Activated naive CD8-positive, alpha-beta T cell treated with anti-CD3 and anti-CD28 coated beads, Interleukin-2, amount 10 ng/mL, durations not matched to agents 7 days and 5 days (primary cell): ENCODE data around the gene PRTN3. TPM values are rescaled to one million over a fixed set of nuclear protein-coding genes. Genes with fewer than 3 reads are reported as not detected.

ENCODE experiments used
- ATAC-seq: fragments of 150-1000 bp; cut with Tn5 transposase; one replicate; pipeline ENCODE4 v1.10.0; 2021; ENCODE audit warnings: low read depth, moderate library complexity
- POLR2A ChIA-PET: fragments of 350-600 bp; sonication (Branson Sonifier 250); formaldehyde crosslinking; loops from one replicate; lab custom pipeline; 2021; ENCODE audit warnings: antibody characterized with exemption; lab: Charles Lee
- DNase-seq: peaks from one replicate; pipeline ENCODE4 v3.0.0; 2021
- H3K27ac Mint-ChIP-seq: one replicate; pipeline ENCODE4 v1.8.0; 2022; ENCODE audit warnings: mild to moderate bottlenecking, mixed read lengths
- H3K27me3 Mint-ChIP-seq: one replicate; pipeline ENCODE4 v1.8.0; 2022; ENCODE audit warnings: mild to moderate bottlenecking, moderate library complexity, mixed read lengths
- H3K36me3 Mint-ChIP-seq: one replicate; pipeline ENCODE4 v1.8.0; 2021; ENCODE audit warnings: mild to moderate bottlenecking, mixed read lengths
- H3K4me1 Mint-ChIP-seq: one replicate; pipeline ENCODE4 v1.8.0; 2021; ENCODE audit warnings: mixed read lengths
- H3K4me3 Mint-ChIP-seq: one replicate; pipeline ENCODE4 v1.8.0; 2022; ENCODE audit warnings: mild to moderate bottlenecking, moderate library complexity, mixed read lengths
- H3K9me3 Mint-ChIP-seq: one replicate; pipeline ENCODE4 v1.8.0; 2021; ENCODE audit warnings: mixed read lengths
- total RNA-seq, 2 experiments: library from RNA; stranded (reverse); gene quantifications; one replicate each; pipeline ENCODE4 v1.2.3, GENCODE V29; 2021

The PRTN3 gene
- total RNA-seq, 2 experiments from 2014 or later: not detected

DNA sequence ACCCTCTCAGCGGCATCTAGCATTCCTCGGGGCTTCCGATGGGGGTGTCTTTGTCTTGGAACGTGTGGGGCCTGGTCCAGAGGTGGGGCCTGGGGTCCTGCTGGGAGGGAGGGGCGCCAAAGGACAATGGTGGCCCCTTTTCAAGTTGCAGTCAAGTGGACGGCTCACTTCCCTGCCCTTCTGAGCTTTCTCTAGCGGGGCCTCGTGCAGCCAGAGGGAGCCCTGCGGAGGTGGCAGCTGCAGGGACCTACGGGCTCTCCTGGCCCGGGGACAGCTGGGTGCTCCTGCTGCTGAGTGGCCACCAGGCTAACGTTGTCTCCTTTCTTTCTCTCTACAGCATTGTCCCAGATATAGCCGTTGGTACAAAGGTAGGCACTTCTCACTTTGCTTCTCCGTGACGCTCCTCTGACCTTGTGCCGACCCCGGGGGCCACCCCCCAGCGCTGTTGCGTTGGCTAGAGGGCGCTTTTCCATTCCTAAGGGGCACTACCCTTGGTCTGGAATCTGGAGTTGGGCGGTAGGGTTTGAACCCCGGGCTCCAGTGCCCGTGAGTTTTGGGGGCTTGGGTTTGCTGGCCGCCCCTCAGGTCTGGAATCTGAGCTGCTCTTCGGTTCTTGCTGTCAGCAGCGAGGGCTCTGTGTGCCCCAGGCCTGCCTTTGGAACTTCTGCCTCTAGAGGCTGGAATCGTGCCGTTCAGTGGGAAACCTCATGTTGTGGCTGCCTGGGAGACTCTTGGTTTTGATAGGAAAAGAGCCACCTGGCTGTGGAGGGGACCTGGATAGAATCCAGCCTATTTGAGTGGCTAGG lies 41.5 kb upstream of the PRTN3 start:
- POLR2A ChIA-PET: interaction anchor here (1.8 kb wide), 1 partner anchor 136 kb away, joined by 5 read pairs; the partner anchor contains the start of gene RNF126
- Mint-ChIP-seq H3K36me3 (peaks cover 24% of the 10 kb centered on the region), H3K9me3 (no peaks in the 10 kb centered on the region), H3K27me3 (no peaks in the 10 kb centered on the region), H3K4me3 (peak overlapping the region; percentile 92), H3K4me1 (peaks cover 27% of the 10 kb centered on the region), H3K27ac (peak overlapping the region; percentile 78)
- no peak for ATAC-seq
- peak; percentile 49 for DNase-seq

GRCh38 chr19:800360-801029 lies 40.3 kb upstream of the PRTN3 start:
- no peak for ATAC-seq
- peaks cover 26% of the 10 kb centered on the region for H3K36me3 Mint-ChIP-seq
- no peaks in the 10 kb centered on the region for H3K27me3 Mint-ChIP-seq
- H3K9me3 Mint-ChIP-seq: no peaks in the 10 kb centered on the region
- peaks cover 27% of the 10 kb centered on the region for H3K4me1 Mint-ChIP-seq
- peak overlapping the region; percentile 92 for H3K4me3 Mint-ChIP-seq
- POLR2A ChIA-PET: interaction anchor here (1.3 kb wide), 1 partner anchor 119 kb away, joined by 3 read pairs; no protein-coding TSS in a partner anchor
- DNase-seq: no peak
- peak overlapping the region; percentile 69 for H3K27ac Mint-ChIP-seq

- POLR2A ChIA-PET: interaction anchor here (1.0 to 1.3 kb wide), 3 partner anchors 12 to 200 kb away, joined by 3 read pairs; no protein-coding TSS in a partner anchor
- no peaks in the 10 kb centered on the region for H3K9me3 Mint-ChIP-seq
- peaks cover 27% of the 10 kb centered on the region for H3K4me1 Mint-ChIP-seq
- ATAC-seq (no peak), DNase-seq (peak; percentile 50)
- no peaks in the 10 kb centered on the region for H3K27me3 Mint-ChIP-seq
- H3K4me3 Mint-ChIP-seq: peak overlapping the region; percentile 71
- peak overlapping the region; percentile 69 for H3K27ac Mint-ChIP-seq
- H3K36me3 Mint-ChIP-seq: peaks cover 26% of the 10 kb centered on the region
Measured at GRCh38 chr19:801030-801860, 39.6 kb upstream of the PRTN3 start.

- Mint-ChIP-seq H3K27me3 (no peaks in the 10 kb centered on the region), H3K4me3 (peak overlapping the region; percentile 71), H3K36me3 (peaks cover 26% of the 10 kb centered on the region), H3K9me3 (no peaks in the 10 kb centered on the region), H3K4me1 (peaks cover 26% of the 10 kb centered on the region), H3K27ac (peak overlapping the region; percentile 45)
- no peak for ATAC-seq
- no peak for DNase-seq
- POLR2A ChIA-PET: interaction anchor here (1.0 to 1.1 kb wide), 2 partner anchors 12 to 199 kb away, joined by 3 read pairs; no protein-coding TSS in a partner anchor
Measured at GRCh38 chr19:801861-802497, 38.8 kb upstream of the PRTN3 start.

- ATAC-seq (no peak), DNase-seq (no peak)
- Mint-ChIP-seq H3K36me3 (peaks cover 33% of the 10 kb centered on the region), H3K27me3 (no peaks in the 10 kb centered on the region), H3K27ac (no peak overlapping the region), H3K4me3 (peak overlapping the region; percentile 22), H3K9me3 (no peaks in the 10 kb centered on the region), H3K4me1 (peaks cover 28% of the 10 kb centered on the region)
- POLR2A ChIA-PET: no interaction called here
Measured at GRCh38 chr19:802498-803098, 38.2 kb upstream of the PRTN3 start.

DNA sequence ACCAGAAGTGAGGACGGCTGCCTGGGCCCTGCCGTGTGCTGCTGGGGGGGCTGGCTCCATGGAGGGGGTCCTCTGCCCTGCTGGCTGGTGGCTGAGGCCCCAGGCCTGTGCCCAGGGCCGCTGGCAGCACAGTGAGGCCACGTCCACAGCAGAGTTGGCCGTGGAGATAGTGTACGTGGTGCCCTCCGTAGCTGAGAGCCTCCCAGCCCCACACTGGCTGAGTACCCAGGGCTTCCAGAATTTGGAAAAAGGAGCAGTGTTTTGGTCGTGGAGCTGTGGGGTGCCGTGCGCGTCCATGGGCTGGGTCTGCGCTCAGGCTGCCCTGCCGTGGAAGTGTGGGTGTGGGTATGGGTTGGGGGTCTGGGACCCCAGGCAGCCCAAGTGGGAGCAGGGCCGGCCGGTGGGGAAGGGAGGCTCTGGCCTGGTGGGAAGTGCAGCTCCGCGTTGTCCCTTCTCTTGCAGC lies 37.7 kb upstream of the PRTN3 start:
- POLR2A ChIA-PET: no interaction called here
- H3K9me3 Mint-ChIP-seq: no peaks in the 10 kb centered on the region
- H3K36me3 Mint-ChIP-seq: peaks cover 37% of the 10 kb centered on the region
- ATAC-seq: no peak
- DNase-seq: no peak
- H3K4me3 Mint-ChIP-seq: no peak overlapping the region
- H3K27me3 Mint-ChIP-seq: no peaks in the 10 kb centered on the region
- no peak overlapping the region for H3K27ac Mint-ChIP-seq
- H3K4me1 Mint-ChIP-seq: peaks cover 31% of the 10 kb centered on the region

- POLR2A ChIA-PET: no interaction called here
- Mint-ChIP-seq H3K9me3 (no peaks in the 10 kb centered on the region), H3K27me3 (no peaks in the 10 kb centered on the region), H3K36me3 (peaks cover 33% of the 10 kb centered on the region), H3K4me3 (no peak overlapping the region), H3K27ac (no peak overlapping the region), H3K4me1 (peaks cover 31% of the 10 kb centered on the region)
- DNase-seq: no peak
- ATAC-seq: no peak
Measured at GRCh38 chr19:803686-804418, 36.9 kb upstream of the PRTN3 start.

- Mint-ChIP-seq H3K4me3 (no peak overlapping the region), H3K27ac (no peak overlapping the region), H3K9me3 (no peaks in the 10 kb centered on the region), H3K4me1 (peaks cover 26% of the 10 kb centered on the region), H3K27me3 (no peaks in the 10 kb centered on the region), H3K36me3 (peaks cover 26% of the 10 kb centered on the region)
- ATAC-seq (no peak), DNase-seq (no peak)
- POLR2A ChIA-PET: interaction anchor here (0.6 kb wide), 1 partner anchor 34 kb away, joined by 3 read pairs; no protein-coding TSS in a partner anchor
Measured at GRCh38 chr19:804419-805165, 36.2 kb upstream of the PRTN3 start.

DNA sequence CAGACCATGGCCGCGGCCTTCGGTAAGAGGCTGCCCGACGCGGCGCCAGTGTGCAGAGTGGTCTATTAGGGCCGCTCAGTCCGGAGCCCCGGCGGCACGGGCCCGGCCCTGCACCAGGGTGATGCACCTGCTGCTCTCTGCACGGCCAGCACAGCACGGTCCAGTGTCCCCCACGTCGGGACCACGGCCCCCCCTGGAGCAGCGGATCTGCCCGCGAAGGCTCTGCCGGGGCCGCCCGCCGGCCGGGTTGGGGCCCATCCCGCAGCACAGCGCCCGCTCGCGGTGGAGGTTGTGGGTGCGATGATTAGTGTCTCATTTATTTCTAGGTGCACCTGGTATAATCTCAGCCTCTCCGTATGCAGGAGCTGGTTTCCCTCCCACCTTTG lies 35.6 kb upstream of the PRTN3 start:
- Mint-ChIP-seq H3K36me3 (peaks cover 24% of the 10 kb centered on the region), H3K27ac (no peak overlapping the region), H3K4me1 (peaks cover 21% of the 10 kb centered on the region), H3K4me3 (no peak overlapping the region), H3K27me3 (no peaks in the 10 kb centered on the region), H3K9me3 (no peaks in the 10 kb centered on the region)
- POLR2A ChIA-PET: interaction anchor here (0.6 kb wide), 1 partner anchor 34 kb away, joined by 3 read pairs; no protein-coding TSS in a partner anchor
- peak; percentile 44 for DNase-seq
- ATAC-seq: no peak

GRCh38 chr19:805600-806550 lies 34.9 kb upstream of the PRTN3 start:
- H3K36me3 Mint-ChIP-seq: peaks cover 21% of the 10 kb centered on the region
- no peak overlapping the region for H3K4me3 Mint-ChIP-seq
- DNase-seq (no peak), ATAC-seq (no peak)
- no peak overlapping the region for H3K27ac Mint-ChIP-seq
- no peaks in the 10 kb centered on the region for H3K9me3 Mint-ChIP-seq
- POLR2A ChIA-PET: interaction anchor here (0.6 kb wide), 1 partner anchor 33 kb away, joined by 3 read pairs; no protein-coding TSS in a partner anchor
- no peaks in the 10 kb centered on the region for H3K27me3 Mint-ChIP-seq
- H3K4me1 Mint-ChIP-seq: peaks cover 15% of the 10 kb centered on the region
